Activated CD8-positive, alpha-beta T cell treated with anti-CD3 and anti-CD28 coated beads, Interleukin-2, amount 10 ng/mL, durations not matched to agents 7 days and 5 days (primary cell): ENCODE results near the gene SPINK6. TPM values are rescaled to one million over a fixed set of nuclear protein-coding genes. Genes with fewer than 3 reads are reported as not detected.

Experiments used
- ATAC-seq: fragments of 150-1000 bp; cut with Tn5 transposase; one replicate; pipeline ENCODE4 v1.10.0; 2021; ENCODE audit warnings: moderate library complexity
- CTCF ChIA-PET: fragments of 350-600 bp; sonication (Branson Sonifier 250); formaldehyde crosslinking; loops from one replicate; lab custom pipeline; 2021; ENCODE audit warnings: antibody characterized with exemption; lab: Charles Lee
- POLR2A ChIA-PET: fragments of 350-600 bp; sonication (Branson Sonifier 250); formaldehyde crosslinking; loops from one replicate; lab custom pipeline; 2021; ENCODE audit warnings: antibody characterized with exemption; lab: Charles Lee
- DNase-seq: peaks from one replicate; pipeline ENCODE4 v3.0.0-alpha.2; 2020
- H3K27ac Mint-ChIP-seq: one replicate; pipeline ENCODE4 v1.8.0; 2021; ENCODE audit warnings: mild to moderate bottlenecking, mixed read lengths
- H3K27me3 Mint-ChIP-seq: one replicate; pipeline ENCODE4 v1.8.0; 2021; ENCODE audit warnings: low read depth, mixed read lengths
- H3K36me3 Mint-ChIP-seq: one replicate; pipeline ENCODE4 v1.8.0; 2021; ENCODE audit warnings: low read depth, mixed read lengths
- H3K4me1 Mint-ChIP-seq: one replicate; pipeline ENCODE4 v1.8.0; 2021; ENCODE audit warnings: low read depth, mixed read lengths
- H3K4me3 Mint-ChIP-seq: one replicate; pipeline ENCODE4 v1.8.0; 2021; ENCODE audit warnings: mild to moderate bottlenecking, mixed read lengths
- H3K9me3 Mint-ChIP-seq: one replicate; pipeline ENCODE4 v1.8.0; 2022; ENCODE audit warnings: mixed read lengths; ENCODE audit not compliant: insufficient read depth
- total RNA-seq, 2 experiments: library from RNA; stranded (reverse); gene quantifications; one replicate each; pipeline ENCODE4 v1.2.3, GENCODE V29; 2021

SPINK6 gene
- total RNA-seq, 2 experiments from 2014 or later = not detected

GRCh38 chr5:148191010-148191409 lies 11.8 kb upstream of the SPINK6 start:
- H3K4me3 Mint-ChIP-seq = no peak overlapping the region
- H3K4me1 Mint-ChIP-seq = no peaks in the 10 kb centered on the region
- ChIA-PET POLR2A (no interaction called here), CTCF (no interaction called here)
- peaks cover 2% of the 10 kb centered on the region for H3K27me3 Mint-ChIP-seq
- H3K27ac Mint-ChIP-seq = no peak overlapping the region
- DNase-seq (no peak), ATAC-seq (no peak)
- H3K36me3 Mint-ChIP-seq = no peaks in the 10 kb centered on the region
- H3K9me3 Mint-ChIP-seq = no peaks in the 10 kb centered on the region

- H3K4me3 Mint-ChIP-seq = no peak overlapping the region
- H3K36me3 Mint-ChIP-seq = no peaks in the 10 kb centered on the region
- no peaks in the 10 kb centered on the region for H3K4me1 Mint-ChIP-seq
- H3K27me3 Mint-ChIP-seq = peaks cover 2% of the 10 kb centered on the region
- H3K27ac Mint-ChIP-seq = no peak overlapping the region
- ChIA-PET POLR2A (no interaction called here), CTCF (interaction anchor here (1.0 to 1.3 kb wide), 2 partner anchors 10 to 538 kb away, joined by 3 read pairs; partner anchors contain the start of gene SPINK6)
- DNase-seq (no peak), ATAC-seq (no peak)
- no peaks in the 10 kb centered on the region for H3K9me3 Mint-ChIP-seq
Measured at GRCh38 chr5:148193202-148193601, 9.6 kb upstream of the SPINK6 start.

GRCh38 chr5:148201151-148201550 lies 1.7 kb upstream of the SPINK6 start:
- DNase-seq (no peak), ATAC-seq (no peak)
- H3K27me3 Mint-ChIP-seq = no peaks in the 10 kb centered on the region
- ChIA-PET CTCF (no interaction called here), POLR2A (no interaction called here)
- H3K4me1 Mint-ChIP-seq = no peaks in the 10 kb centered on the region
- H3K4me3 Mint-ChIP-seq = no peak overlapping the region
- H3K27ac Mint-ChIP-seq = no peak overlapping the region
- no peaks in the 10 kb centered on the region for H3K9me3 Mint-ChIP-seq
- no peaks in the 10 kb centered on the region for H3K36me3 Mint-ChIP-seq

- CTCF ChIA-PET = no interaction called here
- POLR2A ChIA-PET = no interaction called here
- no peaks in the 10 kb centered on the region for H3K36me3 Mint-ChIP-seq
- H3K9me3 Mint-ChIP-seq = no peaks in the 10 kb centered on the region
- no peaks in the 10 kb centered on the region for H3K27me3 Mint-ChIP-seq
- H3K4me3 Mint-ChIP-seq = no peak overlapping the region
- DNase-seq (no peak), ATAC-seq (no peak)
- H3K4me1 Mint-ChIP-seq = no peaks in the 10 kb centered on the region
- H3K27ac Mint-ChIP-seq = no peak overlapping the region
Measured at GRCh38 chr5:148205044-148205806, 2.4 kb downstream of the SPINK6 start.

GRCh38 chr5:148205865-148206264 lies 3.0 kb downstream of the SPINK6 start:
- no peak overlapping the region for H3K4me3 Mint-ChIP-seq
- H3K36me3 Mint-ChIP-seq = no peaks in the 10 kb centered on the region
- no peaks in the 10 kb centered on the region for H3K27me3 Mint-ChIP-seq
- CTCF ChIA-PET = no interaction called here
- ATAC-seq = no peak
- no peaks in the 10 kb centered on the region for H3K4me1 Mint-ChIP-seq
- DNase-seq = no peak
- POLR2A ChIA-PET = no interaction called here
- H3K9me3 Mint-ChIP-seq = no peaks in the 10 kb centered on the region
- no peak overlapping the region for H3K27ac Mint-ChIP-seq

GRCh38 chr5:148206620-148207019 lies 3.8 kb downstream of the SPINK6 start:
- no peak for ATAC-seq
- CTCF ChIA-PET = no interaction called here

GRCh38 chr5:148208226-148208625 lies 5.4 kb downstream of the SPINK6 start:
- ChIA-PET CTCF (no interaction called here), POLR2A (no interaction called here)
- no peak overlapping the region for H3K4me3 Mint-ChIP-seq
- no peak for ATAC-seq
- H3K27me3 Mint-ChIP-seq = no peaks in the 10 kb centered on the region
- H3K36me3 Mint-ChIP-seq = no peaks in the 10 kb centered on the region
- H3K4me1 Mint-ChIP-seq = no peaks in the 10 kb centered on the region
- no peak for DNase-seq
- H3K9me3 Mint-ChIP-seq = no peaks in the 10 kb centered on the region
- H3K27ac Mint-ChIP-seq = no peak overlapping the region

More at GRCh38 chr5:148206620-148207019, 3.8 kb downstream of the SPINK6 start:
- H3K27ac Mint-ChIP-seq = no peak overlapping the region
- no peaks in the 10 kb centered on the region for H3K9me3 Mint-ChIP-seq
- DNase-seq = no peak
- POLR2A ChIA-PET = no interaction called here
- H3K36me3 Mint-ChIP-seq = no peaks in the 10 kb centered on the region
- H3K4me3 Mint-ChIP-seq = no peak overlapping the region
- H3K27me3 Mint-ChIP-seq = no peaks in the 10 kb centered on the region
- no peaks in the 10 kb centered on the region for H3K4me1 Mint-ChIP-seq

- Mint-ChIP-seq H3K4me1 (no peaks in the 10 kb centered on the region), H3K27ac (no peak overlapping the region), H3K9me3 (no peaks in the 10 kb centered on the region), H3K36me3 (no peaks in the 10 kb centered on the region), H3K4me3 (no peak overlapping the region), H3K27me3 (no peaks in the 10 kb centered on the region)
- POLR2A ChIA-PET = no interaction called here
- CTCF ChIA-PET = no interaction called here
- ATAC-seq = no peak
- DNase-seq = no peak
Measured at GRCh38 chr5:148209151-148209770, 6.4 kb downstream of the SPINK6 start.

- ChIA-PET CTCF (no interaction called here), POLR2A (no interaction called here)
- Mint-ChIP-seq H3K4me3 (no peak overlapping the region), H3K36me3 (no peaks in the 10 kb centered on the region), H3K27me3 (no peaks in the 10 kb centered on the region), H3K27ac (no peak overlapping the region), H3K9me3 (no peaks in the 10 kb centered on the region), H3K4me1 (no peaks in the 10 kb centered on the region)
- DNase-seq (no peak), ATAC-seq (no peak)
Measured at GRCh38 chr5:148214665-148215185, 11.9 kb downstream of the SPINK6 start.

- H3K9me3 Mint-ChIP-seq = no peaks in the 10 kb centered on the region
Measured at GRCh38 chr5:148221508-148221907, 18.7 kb downstream of the SPINK6 start.

GRCh38 chr5:148224117-148224742 lies 21.4 kb downstream of the SPINK6 start:
- DNase-seq (no peak), ATAC-seq (no peak)
- ChIA-PET CTCF (no interaction called here), POLR2A (no interaction called here)
- H3K36me3 Mint-ChIP-seq = no peaks in the 10 kb centered on the region
- H3K4me3 Mint-ChIP-seq = no peak overlapping the region
- H3K9me3 Mint-ChIP-seq = no peaks in the 10 kb centered on the region
- H3K4me1 Mint-ChIP-seq = no peaks in the 10 kb centered on the region
- H3K27ac Mint-ChIP-seq = no peak overlapping the region
- no peaks in the 10 kb centered on the region for H3K27me3 Mint-ChIP-seq

More at GRCh38 chr5:148221508-148221907, 18.7 kb downstream of the SPINK6 start:
- ChIA-PET CTCF (no interaction called here), POLR2A (no interaction called here)
- Mint-ChIP-seq H3K4me3 (no peak overlapping the region), H3K36me3 (no peaks in the 10 kb centered on the region), H3K4me1 (no peaks in the 10 kb centered on the region), H3K27me3 (no peaks in the 10 kb centered on the region), H3K27ac (no peak overlapping the region)
- ATAC-seq (no peak), DNase-seq (no peak)

GRCh38 chr5:148228392-148228984 lies 25.6 kb downstream of the SPINK6 start:
- H3K9me3 Mint-ChIP-seq = no peaks in the 10 kb centered on the region
- no peaks in the 10 kb centered on the region for H3K27me3 Mint-ChIP-seq
- ATAC-seq = no peak
- H3K4me1 Mint-ChIP-seq = no peaks in the 10 kb centered on the region
- no peaks in the 10 kb centered on the region for H3K36me3 Mint-ChIP-seq
- ChIA-PET CTCF (no interaction called here), POLR2A (no interaction called here)
- no peak for DNase-seq
- no peak overlapping the region for H3K4me3 Mint-ChIP-seq
- H3K27ac Mint-ChIP-seq = no peak overlapping the region
